Measurements from ENCODE around the gene GLI1.
"Not testable (repeated sequence)": the region's sequence is repeated elsewhere in the genome, so short reads cannot be mapped to it uniquely, and the experiment has no call there.

The GLI1 gene

GRCh38 chr12:57459750-57460467 is at the start of gene GLI1:
Gene GLI1 (plus strand): TSS chr12:57459785. CDS start chr12:57463692, 3,907 bp downstream.
- no peak for DNase-seq (ENCODE audit: low read depth)
- peak within 1 kb of the TSS; percentile 78 for H3K4me3 ChIP-seq (ENCODE audit: low read depth, low read length)
- TF ChIP-seq CTCF (IDR thresholded peaks at IDR 0.05; ENCODE audit: control insufficient read depth, extremely low read depth, insufficient read depth) = no peak

- no peak for TF ChIP-seq CTCF (IDR thresholded peaks at IDR 0.05; ENCODE audit: control insufficient read depth, extremely low read depth, insufficient read depth)
- DNase-seq (ENCODE audit: low read depth) = no peak
- no peak overlapping the region for H3K4me3 ChIP-seq (ENCODE audit: low read depth, low read length)
Measured at GRCh38 chr12:57410534-57410933, 49.1 kb upstream of the GLI1 start.

- DNase-seq (ENCODE audit: low read depth); H3K4me3 ChIP-seq (ENCODE audit: low read depth, low read length): not testable (repeated sequence)
Measured at GRCh38 chr12:57414160-57414559, 45.4 kb upstream of the GLI1 start.

GRCh38 chr12:57415088-57415487 is 44.5 kb upstream of the GLI1 start:
- no peak for DNase-seq (ENCODE audit: low read depth)
- no peak for TF ChIP-seq CTCF (IDR thresholded peaks at IDR 0.05; ENCODE audit: control insufficient read depth, extremely low read depth, insufficient read depth)
- H3K4me3 ChIP-seq (ENCODE audit: low read depth, low read length) = no peak overlapping the region

GRCh38 chr12:57416039-57416996 is 43.3 kb upstream of the GLI1 start:
- no peak for DNase-seq (ENCODE audit: low read depth)

GRCh38 chr12:57418255-57418654 is 41.3 kb upstream of the GLI1 start:
- no peak for DNase-seq (ENCODE audit: low read depth)
- no peak overlapping the region for H3K4me3 ChIP-seq (ENCODE audit: low read depth, low read length)

More at GRCh38 chr12:57416039-57416996, 43.3 kb upstream of the GLI1 start:
- H3K4me3 ChIP-seq (ENCODE audit: low read depth, low read length) = no peak overlapping the region
- TF ChIP-seq CTCF (IDR thresholded peaks at IDR 0.05; ENCODE audit: control insufficient read depth, extremely low read depth, insufficient read depth) = no peak

More at GRCh38 chr12:57418255-57418654, 41.3 kb upstream of the GLI1 start:
- no peak for TF ChIP-seq CTCF (IDR thresholded peaks at IDR 0.05; ENCODE audit: control insufficient read depth, extremely low read depth, insufficient read depth)

Data from LNCaP clone FGC (cell line).